MM.1S (cell line): ENCODE results near the gene CACNA1C.

Source experiments
- DNase-seq: peaks from one replicate; pipeline ENCODE4 v3.0.0-alpha.2; 2015
- H2AFZ ChIP-seq: fragments of 300-600 bp; sonication (generic); 2 replicates; pipeline ENCODE4 v1.6.0; 2016; ENCODE audit warnings: antibody characterized with exemption, low read length
- H3F3A ChIP-seq: fragments of 300-600 bp; sonication (generic); 2 replicates; pipeline ENCODE4 v1.6.1; 2016; ENCODE audit warnings: mild to moderate bottlenecking, antibody characterized with exemption, low read length, moderate library complexity, mixed read lengths; ENCODE audit not compliant: insufficient read depth
- H3K27ac ChIP-seq: fragments of 300-600 bp; sonication (generic); 2 replicates; pipeline ENCODE4 v1.5.1; 2016; ENCODE audit warnings: mild to moderate bottlenecking, low read length
- H3K27me3 ChIP-seq: fragments of 300-600 bp; sonication (generic); replicated peaks from 2 replicates; pipeline ENCODE4 v1.6.0; 2016; ENCODE audit warnings: low read length; ENCODE audit not compliant: insufficient read depth
- H3K36me3 ChIP-seq: fragments of 300-600 bp; sonication (generic); replicated peaks from 2 replicates; pipeline ENCODE4 v1.6.1; 2016; ENCODE audit warnings: mild to moderate bottlenecking, low read length, mixed read lengths; ENCODE audit not compliant: insufficient read depth
- H3K4me1 ChIP-seq: fragments of 300-600 bp; sonication (generic); 2 replicates; pipeline ENCODE4 v1.6.1; 2016; ENCODE audit warnings: low read length, mixed read lengths
- H3K4me2 ChIP-seq: fragments of 300-600 bp; sonication (generic); 2 replicates; pipeline ENCODE4 v1.6.0; 2016; ENCODE audit warnings: low read depth, low read length
- H3K4me3 ChIP-seq: fragments of 300-600 bp; sonication (generic); 2 replicates; pipeline ENCODE4 v1.5.1; 2016; ENCODE audit warnings: low read length, mixed read lengths
- H3K79me2 ChIP-seq: fragments of 300-600 bp; sonication (generic); 2 replicates; pipeline ENCODE4 v1.6.1; 2016; ENCODE audit warnings: mixed run types, low read length, mixed read lengths
- H3K9ac ChIP-seq: fragments of 300-600 bp; sonication (generic); 2 replicates; pipeline ENCODE4 v1.6.1; 2016; ENCODE audit warnings: low read length, mixed read lengths
- H3K9me2 ChIP-seq: fragments of 300-600 bp; sonication (generic); replicated peaks from 2 replicates; pipeline ENCODE4 v1.6.1; 2016; ENCODE audit warnings: mild to moderate bottlenecking, low read length, mixed read lengths; ENCODE audit not compliant: insufficient read depth
- H3K9me3 ChIP-seq: fragments of 300-600 bp; sonication (generic); replicated peaks from 2 replicates; pipeline ENCODE4 v1.6.1; 2016; ENCODE audit warnings: mild to moderate bottlenecking, low read length, mixed read lengths; ENCODE audit not compliant: insufficient read depth
- H4K20me1 ChIP-seq: fragments of 300-600 bp; sonication (generic); 2 replicates; pipeline ENCODE4 v1.6.1; 2016; ENCODE audit warnings: mild to moderate bottlenecking, low read length, moderate library complexity, mixed read lengths; ENCODE audit not compliant: insufficient read depth
- EZH2 ChIP-seq: fragments of 300-600 bp; sonication (generic); optimal IDR thresholded peaks from 2 replicates; pipeline ENCODE3; 2017; ENCODE audit warnings: low read depth, mild to moderate bottlenecking, antibody characterized with exemption, low read length, mixed read lengths
- EZH2phosphoT487 ChIP-seq: fragments of 300-600 bp; sonication (generic); IDR thresholded peaks from 2 replicates; pipeline ENCODE4 v1.6.1; 2018; ENCODE audit warnings: antibody characterized with exemption, low read length
- TF ChIP-seq, protein P1 (sequence below): fragments of 300-600 bp; sonication (generic); IDR thresholded peaks from 2 replicates; pipeline ENCODE4 v1.5.1; 2016; ENCODE audit warnings: antibody characterized with exemption, low read length, mixed read lengths

The CACNA1C gene

DNA sequence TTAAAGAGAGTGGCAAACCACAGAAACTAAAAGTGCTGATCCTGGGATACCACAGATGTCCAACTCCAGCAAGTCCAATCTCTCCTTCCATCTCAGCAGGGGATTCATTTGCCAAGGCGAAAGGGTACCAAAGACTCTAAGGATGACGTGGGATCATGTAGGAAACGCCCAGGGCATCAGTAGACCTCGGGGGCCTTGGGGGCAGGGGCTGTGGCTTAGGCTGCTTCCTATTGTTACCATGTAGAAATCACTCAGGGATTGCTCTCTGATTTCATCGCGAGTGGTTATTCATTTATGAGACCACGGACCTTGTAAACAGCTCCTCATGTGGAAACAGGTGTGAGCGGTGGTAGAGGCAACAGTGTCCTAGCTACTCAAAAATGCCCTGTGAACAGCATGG is 592.7 kb downstream of the CACNA1C start:
- no peak for DNase-seq
- Histone ChIP-seq H3K79me2 (no peaks in the 10 kb centered on the region), H3K9me2 (no peaks in the 10 kb centered on the region), H3F3A (no peaks in the 10 kb centered on the region), H3K4me2 (peak overlapping the region; percentile 13; the same call in 1 of the 2 replicates), H3K4me1 (peaks cover 8% of the 10 kb centered on the region; the same call in 1 of the 2 replicates), H3K27me3 (peaks cover 23% of the 10 kb centered on the region), H3K27ac (no peak overlapping the region), H3K36me3 (no peaks in the 10 kb centered on the region), H3K9me3 (no peaks in the 10 kb centered on the region), H2AFZ (no peak overlapping the region), H3K4me3 (no peak overlapping the region), H3K9ac (no peak overlapping the region), H4K20me1 (no peaks in the 10 kb centered on the region)
- TF ChIP-seq EZH2: no peak
- TF ChIP-seq EZH2phosphoT487: no peak

DNA sequence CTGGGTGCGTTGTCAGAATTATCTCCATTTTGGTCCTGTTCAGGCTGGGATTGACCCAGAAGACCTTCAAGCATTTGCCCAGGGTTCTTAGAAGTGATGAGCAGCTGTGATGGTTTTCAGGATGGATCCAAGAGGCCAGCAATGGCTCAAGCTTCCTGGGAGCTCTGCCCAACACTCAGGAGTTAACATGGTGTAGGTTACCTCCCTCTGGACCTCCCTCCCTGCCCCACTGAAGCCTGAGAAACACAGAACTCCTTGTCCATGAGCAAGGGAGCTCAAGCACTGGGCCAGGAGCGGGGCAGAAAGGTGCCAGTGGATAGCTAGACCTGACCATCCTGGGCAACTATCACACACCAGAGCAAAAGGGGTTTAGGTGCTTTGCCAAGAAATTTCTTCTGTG is 593.6 kb downstream of the CACNA1C start:
- Histone ChIP-seq H3K9me3 (no peaks in the 10 kb centered on the region), H2AFZ (no peak overlapping the region), H3K36me3 (no peaks in the 10 kb centered on the region), H3K4me3 (no peak overlapping the region), H3K4me1 (peaks cover 8% of the 10 kb centered on the region; the same call in 1 of the 2 replicates), H4K20me1 (no peaks in the 10 kb centered on the region), H3K27ac (no peak overlapping the region), H3F3A (no peaks in the 10 kb centered on the region), H3K9me2 (no peaks in the 10 kb centered on the region), H3K9ac (no peak overlapping the region), H3K4me2 (no peak overlapping the region), H3K79me2 (no peaks in the 10 kb centered on the region), H3K27me3 (peaks cover 28% of the 10 kb centered on the region)
- TF ChIP-seq EZH2phosphoT487 (no peak), EZH2 (no peak)
- TF ChIP-seq, protein P1, sequence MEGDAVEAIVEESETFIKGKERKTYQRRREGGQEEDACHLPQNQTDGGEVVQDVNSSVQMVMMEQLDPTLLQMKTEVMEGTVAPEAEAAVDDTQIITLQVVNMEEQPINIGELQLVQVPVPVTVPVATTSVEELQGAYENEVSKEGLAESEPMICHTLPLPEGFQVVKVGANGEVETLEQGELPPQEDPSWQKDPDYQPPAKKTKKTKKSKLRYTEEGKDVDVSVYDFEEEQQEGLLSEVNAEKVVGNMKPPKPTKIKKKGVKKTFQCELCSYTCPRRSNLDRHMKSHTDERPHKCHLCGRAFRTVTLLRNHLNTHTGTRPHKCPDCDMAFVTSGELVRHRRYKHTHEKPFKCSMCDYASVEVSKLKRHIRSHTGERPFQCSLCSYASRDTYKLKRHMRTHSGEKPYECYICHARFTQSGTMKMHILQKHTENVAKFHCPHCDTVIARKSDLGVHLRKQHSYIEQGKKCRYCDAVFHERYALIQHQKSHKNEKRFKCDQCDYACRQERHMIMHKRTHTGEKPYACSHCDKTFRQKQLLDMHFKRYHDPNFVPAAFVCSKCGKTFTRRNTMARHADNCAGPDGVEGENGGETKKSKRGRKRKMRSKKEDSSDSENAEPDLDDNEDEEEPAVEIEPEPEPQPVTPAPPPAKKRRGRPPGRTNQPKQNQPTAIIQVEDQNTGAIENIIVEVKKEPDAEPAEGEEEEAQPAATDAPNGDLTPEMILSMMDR: no peak
- no peak for DNase-seq

DNA sequence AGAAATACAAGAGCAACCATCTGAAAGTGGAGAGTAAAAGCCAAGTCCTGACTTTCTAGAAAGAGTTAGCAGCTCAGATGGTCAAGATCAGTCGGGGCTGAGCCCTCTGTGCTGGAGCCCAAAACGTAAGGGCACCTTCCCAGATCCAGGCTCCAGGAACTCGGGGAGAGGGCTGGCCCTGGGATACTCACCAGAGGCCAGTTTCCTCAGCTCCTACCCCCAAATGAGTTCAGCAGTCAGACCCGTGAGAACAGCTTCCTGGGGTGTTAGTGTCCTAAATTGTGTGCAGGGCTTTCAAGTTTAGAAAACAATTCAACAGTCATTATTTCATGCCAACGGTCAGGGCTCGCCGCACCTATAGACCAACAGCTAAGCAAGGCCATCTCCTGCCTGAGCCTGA is 594.4 kb downstream of the CACNA1C start:
- H3K9ac ChIP-seq: no peak overlapping the region
- no peaks in the 10 kb centered on the region for H3K79me2 ChIP-seq
- H2AFZ ChIP-seq: no peak overlapping the region
- H3K27ac ChIP-seq: no peak overlapping the region
- no peaks in the 10 kb centered on the region for H3K9me2 ChIP-seq
- no peak overlapping the region for H3K4me2 ChIP-seq
- no peaks in the 10 kb centered on the region for H3F3A ChIP-seq
- no peaks in the 10 kb centered on the region for H3K36me3 ChIP-seq
- TF ChIP-seq EZH2phosphoT487 (no peak), EZH2 (no peak)
- TF ChIP-seq, protein P1: no peak
- H3K4me3 ChIP-seq: no peak overlapping the region
- H3K4me1 ChIP-seq: peaks cover 8% of the 10 kb centered on the region; the same call in 1 of the 2 replicates
- no peak for DNase-seq
- H4K20me1 ChIP-seq: no peaks in the 10 kb centered on the region
- H3K27me3 ChIP-seq: peaks cover 28% of the 10 kb centered on the region
- no peaks in the 10 kb centered on the region for H3K9me3 ChIP-seq

DNA sequence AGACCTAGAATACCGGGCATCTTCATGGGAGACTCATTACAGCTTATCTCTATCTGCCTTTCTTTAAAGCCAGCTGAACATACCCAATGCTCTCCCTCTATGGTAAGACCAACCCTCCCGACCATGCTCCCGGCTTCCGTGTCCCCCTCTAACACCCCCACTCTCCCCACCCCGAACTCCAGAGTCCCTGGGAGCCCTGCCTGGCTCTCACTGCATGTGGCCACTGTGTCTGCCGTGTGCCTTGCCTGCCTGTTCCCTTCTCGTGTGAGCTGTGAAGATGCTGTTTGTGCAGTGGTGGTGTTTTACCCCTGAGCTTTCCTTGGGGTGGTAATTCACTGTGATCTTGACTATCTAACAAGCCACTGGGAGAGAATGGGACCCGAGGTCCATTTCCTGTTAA is 595.6 kb downstream of the CACNA1C start:
- H3K9ac ChIP-seq: no peak overlapping the region
- no peaks in the 10 kb centered on the region for H3K36me3 ChIP-seq
- H3K4me2 ChIP-seq: no peak overlapping the region
- peaks cover 8% of the 10 kb centered on the region; the same call in 1 of the 2 replicates for H3K4me1 ChIP-seq
- H2AFZ ChIP-seq: no peak overlapping the region
- no peaks in the 10 kb centered on the region for H3K9me2 ChIP-seq
- no peak for DNase-seq
- no peak overlapping the region for H3K27ac ChIP-seq
- H3F3A ChIP-seq: no peaks in the 10 kb centered on the region
- H4K20me1 ChIP-seq: no peaks in the 10 kb centered on the region
- TF ChIP-seq, protein P1: no peak
- no peak for TF ChIP-seq EZH2
- no peak for TF ChIP-seq EZH2phosphoT487
- H3K4me3 ChIP-seq: no peak overlapping the region
- H3K9me3 ChIP-seq: no peaks in the 10 kb centered on the region
- no peaks in the 10 kb centered on the region for H3K79me2 ChIP-seq
- peaks cover 27% of the 10 kb centered on the region for H3K27me3 ChIP-seq
